Stimulated activated CD8-positive, alpha-beta memory T cell treated with anti-CD3 and anti-CD28 coated beads, Interleukin-15, amount 100 ng/mL, for 24 hours (primary cell): ENCODE results near the gene LITAF.

Experiments used
- DNase-seq: peaks from one replicate; pipeline ENCODE4 v3.0.0-alpha.2; 2020; ENCODE audit warnings: low read depth

LITAF gene

DNA sequence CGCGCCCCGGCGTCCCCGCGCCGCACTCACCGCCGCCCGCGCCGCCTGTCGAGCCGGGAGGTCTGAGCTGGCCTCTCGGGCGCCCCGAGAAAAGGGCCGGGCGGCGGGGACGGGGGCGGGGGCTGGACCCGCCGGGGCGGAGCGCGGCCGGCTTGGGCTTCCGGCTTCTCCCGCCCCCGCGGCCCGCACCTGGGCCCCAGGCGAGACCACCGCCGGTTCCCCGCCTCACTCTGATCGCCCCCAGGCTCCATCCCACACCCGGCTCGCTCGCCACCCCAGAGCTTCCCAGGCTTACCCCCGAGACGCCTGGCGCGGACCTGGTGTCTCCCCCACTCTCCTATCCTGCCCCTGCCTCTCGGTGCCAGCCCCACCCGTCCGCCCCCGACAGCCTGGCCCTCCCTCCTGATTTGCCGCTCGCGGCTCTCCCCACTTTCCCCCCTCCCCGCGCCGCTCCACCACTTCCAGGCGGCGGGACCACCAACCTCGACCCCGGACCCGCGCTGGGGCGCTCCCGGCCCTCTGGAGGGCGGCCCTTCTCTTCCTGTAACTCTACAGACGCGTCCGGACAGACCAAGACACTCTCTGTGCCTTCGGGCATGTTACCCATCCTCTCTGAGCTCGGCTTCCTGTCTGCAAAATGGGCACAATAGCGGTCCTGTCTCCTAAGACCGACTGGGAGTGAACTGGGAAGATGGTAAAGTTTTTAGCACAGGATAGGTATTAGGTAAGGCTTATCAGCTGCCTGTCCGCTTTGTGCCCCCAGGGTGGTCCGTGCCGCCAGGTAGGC lies at the start of gene LITAF:
Gene LITAF (minus strand): TSS at position 64 of the 787 bp plus-strand sequence. CDS start 30,189 bp downstream, outside the sequence.
- no peak for DNase-seq

GRCh38 chr16:11636172-11636721 lies 49.5 kb upstream of the LITAF start:
- DNase-seq = no peak

DNA sequence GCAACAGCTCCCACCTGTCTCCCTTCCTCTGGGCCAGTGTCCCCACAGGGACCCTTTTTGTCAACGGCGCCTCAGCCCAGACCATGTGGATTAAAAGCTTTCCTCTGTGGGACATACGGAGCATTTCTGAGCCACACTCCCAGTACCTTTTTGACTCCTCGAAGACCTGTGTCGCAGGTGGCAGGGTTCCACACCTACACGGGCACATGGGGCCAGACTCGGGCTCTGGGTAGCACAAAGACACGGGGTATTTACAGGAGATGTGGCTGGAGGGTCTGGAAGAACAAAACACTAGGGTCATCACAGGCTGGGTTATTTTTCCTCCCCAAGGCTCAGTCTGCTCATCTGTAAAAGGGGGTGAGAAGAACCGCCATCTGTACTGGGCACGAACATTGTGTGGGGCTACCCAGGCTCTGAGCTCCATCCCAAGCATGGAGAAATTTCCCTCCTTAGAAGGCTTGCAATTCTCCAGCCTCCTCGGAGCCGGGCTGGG lies 49.0 kb upstream of the LITAF start:
- no peak for DNase-seq

DNA sequence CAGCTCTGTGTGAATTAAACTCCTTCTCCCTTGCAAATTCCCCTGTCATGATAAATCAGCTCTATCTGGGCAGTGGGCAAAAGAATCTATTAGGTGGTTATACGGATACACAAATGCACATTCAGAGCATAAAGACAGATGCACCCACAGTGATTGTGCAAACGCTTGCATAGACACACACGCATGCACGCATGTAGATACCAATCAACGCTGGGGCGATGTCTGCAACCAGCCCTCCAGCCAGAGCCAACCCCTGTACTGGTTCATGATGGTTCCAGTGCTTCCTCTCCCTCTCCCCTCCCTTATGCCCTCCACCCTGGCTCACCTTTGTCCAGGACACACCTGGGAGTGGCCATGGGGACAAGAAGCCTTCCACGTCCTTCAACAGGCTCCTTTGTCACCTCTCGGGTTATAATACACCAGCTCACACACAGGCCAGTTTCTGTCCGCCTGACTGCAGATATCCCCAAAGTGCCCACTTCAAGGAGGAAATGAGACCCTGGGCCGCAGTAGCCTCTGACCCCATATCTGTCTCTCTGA lies 48.5 kb upstream of the LITAF start:
- no peak for DNase-seq

DNA sequence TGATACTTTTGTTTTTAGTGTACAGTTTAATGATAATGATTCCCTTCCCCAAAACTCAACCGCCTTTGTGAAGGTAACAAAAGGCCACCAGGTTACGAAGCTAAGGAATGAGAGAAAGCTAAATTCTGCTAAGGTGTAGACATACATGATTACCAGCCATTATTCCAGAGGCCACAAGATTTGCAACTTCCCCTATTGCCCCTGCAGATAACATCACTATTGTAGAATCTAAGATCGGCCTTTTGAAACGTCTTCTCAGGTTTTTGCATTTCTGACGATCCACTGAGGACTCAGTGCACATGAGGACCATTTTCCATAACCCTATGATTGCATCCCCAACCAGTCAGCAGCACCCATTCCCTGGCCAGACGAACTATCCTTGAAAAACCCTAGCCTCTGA lies 47.6 kb upstream of the LITAF start:
- no peak for DNase-seq

DNA sequence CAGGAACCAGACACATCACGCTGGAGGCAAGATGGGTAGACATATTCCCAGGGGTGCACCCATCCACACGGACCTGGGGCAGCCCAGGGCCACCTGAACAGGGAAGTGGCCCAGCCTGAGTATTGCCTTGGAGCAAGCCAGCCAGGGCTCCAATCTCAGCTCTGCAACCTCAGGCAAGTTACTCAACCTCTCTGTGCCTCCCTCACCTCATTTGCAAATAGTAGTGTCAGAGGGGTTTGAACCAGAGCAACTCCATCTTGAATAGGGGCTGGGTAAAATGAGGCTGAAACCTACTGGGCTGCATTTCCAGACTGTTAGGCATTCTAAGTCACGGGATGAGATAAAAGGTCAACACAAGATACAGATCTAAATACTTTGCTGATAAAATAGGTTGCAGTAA lies 46.4 kb upstream of the LITAF start:
- DNase-seq = no peak

GRCh38 chr16:11632455-11632939 lies 45.8 kb upstream of the LITAF start:
- no peak for DNase-seq

- no peak for DNase-seq
These were observed 44.5 kb upstream of the LITAF start for GRCh38 chr16:11631214-11631613.

DNA sequence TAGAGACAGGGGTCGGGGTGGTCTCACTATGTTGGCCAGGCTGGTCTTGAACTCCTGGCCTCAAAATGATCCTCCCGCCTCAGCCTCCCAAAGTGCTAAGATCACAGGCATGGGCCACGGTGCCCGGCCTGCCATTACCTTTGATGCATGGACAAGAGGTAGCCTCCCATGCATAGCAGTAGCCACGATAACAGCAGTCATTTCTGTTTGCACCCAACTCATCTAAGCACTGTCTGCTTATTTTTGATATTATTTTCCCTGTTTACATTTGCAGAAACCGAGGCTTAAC lies 44.0 kb upstream of the LITAF start:
- DNase-seq = no peak

- no peak for DNase-seq
These were observed 43.5 kb upstream of the LITAF start for GRCh38 chr16:11630046-11630767.

DNA sequence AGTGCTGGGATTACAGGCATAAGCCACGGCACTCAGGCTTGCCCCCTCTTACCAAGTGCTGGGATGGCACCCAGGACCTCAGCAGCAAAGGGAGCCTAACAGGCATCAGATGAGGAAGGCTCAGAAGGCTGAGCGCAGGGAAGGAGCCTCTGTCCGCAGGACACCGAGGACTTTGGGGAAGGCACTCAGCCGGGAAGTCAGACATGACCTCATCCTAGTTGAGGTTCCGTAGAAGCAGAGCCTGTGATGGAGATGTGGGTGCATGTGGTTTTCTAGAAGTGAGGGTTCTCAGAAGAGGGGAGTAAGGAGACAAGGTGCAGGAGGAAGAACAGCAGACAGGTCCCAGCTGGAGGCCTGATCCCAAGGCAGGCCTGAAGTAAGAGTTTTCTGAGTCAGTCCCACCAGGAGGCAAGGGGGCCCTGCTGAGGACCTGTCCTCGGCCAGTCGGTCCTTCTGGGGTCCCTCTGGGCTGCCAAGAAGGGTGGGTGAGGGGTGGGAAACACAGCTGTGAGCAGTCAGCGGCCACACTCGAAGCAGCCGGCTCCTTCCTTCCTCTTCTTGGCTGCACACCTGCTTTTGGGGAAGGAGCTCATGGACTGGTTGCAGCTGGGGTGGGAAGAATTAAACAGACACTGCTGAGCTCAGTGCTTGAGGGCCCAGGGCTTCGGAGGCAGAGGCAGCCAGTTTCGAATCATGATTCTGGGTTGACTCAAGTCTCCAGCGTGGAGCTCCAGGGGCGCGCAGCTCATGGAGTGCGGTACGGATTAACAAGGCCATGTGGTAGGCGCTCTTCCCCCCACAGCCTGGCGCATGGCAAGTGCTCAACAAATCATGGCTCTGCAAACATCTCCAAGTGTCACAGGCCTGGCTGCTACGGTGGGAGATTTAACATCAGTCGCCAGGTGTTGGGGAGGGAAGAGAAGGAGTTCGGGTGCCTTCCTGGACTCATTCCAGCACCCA lies 42.6 kb upstream of the LITAF start:
- no peak for DNase-seq

DNA sequence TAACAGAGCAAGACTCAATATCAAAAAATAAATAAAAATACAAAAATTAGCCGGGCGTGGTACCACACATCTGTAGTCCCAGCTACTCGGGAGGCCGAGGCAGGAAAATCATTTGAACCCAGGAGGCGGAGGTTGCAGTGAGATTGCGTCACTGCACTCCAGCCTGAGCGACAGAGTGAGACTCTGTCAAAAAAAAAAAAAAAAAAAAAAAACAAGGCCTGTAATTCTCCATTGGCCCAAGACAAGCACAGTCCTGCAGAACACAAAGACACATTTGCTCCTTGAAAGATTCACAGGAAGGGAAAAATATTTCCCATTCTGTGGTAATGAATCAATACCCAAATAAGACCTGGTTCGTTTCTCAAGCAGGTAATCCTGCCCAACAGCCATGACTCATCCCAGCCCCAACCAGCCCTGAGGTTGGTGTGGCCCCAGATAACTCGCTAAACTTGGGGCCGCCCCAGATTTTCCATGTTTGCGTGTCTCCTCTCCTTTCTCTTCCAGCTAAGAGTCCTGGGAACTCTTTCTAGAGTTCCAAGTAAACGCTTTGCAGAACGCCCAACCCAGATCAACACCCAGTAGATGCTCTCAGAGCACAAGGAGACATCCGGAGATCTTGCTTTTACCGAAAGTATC lies 41.2 kb upstream of the LITAF start:
- no peak for DNase-seq

- DNase-seq = no peak
These were observed 40.6 kb upstream of the LITAF start for GRCh38 chr16:11627292-11627663.

GRCh38 chr16:11626657-11627291 lies 40.1 kb upstream of the LITAF start:
- DNase-seq = no peak

GRCh38 chr16:11625769-11626168 lies 39.0 kb upstream of the LITAF start:
- no peak for DNase-seq

DNA sequence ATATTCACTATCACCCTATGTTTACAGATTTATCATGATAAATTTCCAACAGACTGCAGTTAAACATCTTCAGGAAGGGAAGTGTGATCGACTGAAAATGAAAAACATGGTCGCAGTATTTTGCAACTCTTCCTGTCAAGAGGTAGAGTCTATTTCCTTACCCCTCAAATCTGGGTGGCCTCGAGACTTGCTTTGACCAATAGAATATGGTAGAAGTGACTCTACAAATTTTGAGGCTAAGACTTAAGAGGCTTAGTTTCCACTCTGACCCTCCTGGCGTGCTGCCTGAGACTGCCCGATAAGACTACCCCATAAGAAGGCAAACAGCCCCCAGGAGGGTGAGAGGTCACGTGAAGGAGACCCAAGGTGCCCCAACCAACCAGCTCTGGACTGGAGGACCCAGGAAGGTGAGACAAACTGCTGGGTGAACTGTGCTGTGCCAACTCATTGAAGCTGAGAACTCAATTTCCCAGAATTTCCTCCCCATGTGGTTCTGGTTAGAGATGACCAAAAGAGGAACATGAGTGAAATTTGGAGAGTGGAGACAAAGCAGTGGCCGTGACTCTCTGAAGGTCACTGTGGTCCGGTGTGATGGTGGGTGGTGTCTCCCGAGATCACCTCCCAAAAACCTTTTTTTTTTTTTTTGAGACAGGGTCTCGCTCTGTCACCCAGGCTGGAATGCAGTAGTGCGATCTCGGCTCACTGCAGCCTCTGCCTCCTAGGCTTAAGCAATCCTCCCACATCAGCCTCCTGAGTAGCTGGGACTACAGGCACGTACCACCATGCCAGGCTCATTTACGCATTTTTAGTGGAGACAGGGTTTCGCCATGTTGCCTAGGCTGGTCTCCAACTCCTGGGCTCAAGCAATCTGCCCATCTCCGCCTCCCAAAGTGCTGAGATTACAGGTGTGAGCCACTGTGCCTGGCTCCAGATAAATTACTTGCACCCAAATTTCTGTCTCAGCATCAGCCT lies 38.2 kb upstream of the LITAF start:
- no peak for DNase-seq

DNA sequence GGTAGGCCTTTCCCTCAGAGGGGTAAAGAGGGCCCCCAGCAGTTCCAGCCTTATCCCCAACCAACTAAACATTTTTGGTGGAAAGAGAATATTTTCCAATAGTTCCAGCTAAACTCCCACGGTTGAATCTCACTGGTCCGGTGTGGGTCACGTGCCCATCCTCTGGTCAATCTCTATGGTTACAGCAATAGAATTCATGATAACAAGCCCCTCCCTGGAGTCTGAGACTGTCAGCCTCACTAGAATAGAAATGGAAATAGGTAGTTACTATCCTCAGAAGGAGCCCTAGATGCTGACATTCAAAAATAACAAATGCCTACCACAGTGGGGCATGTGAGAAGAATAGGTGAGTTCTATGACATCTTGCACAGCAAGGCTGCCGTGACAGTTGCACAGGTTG lies 37.5 kb upstream of the LITAF start:
- no peak for DNase-seq

DNA sequence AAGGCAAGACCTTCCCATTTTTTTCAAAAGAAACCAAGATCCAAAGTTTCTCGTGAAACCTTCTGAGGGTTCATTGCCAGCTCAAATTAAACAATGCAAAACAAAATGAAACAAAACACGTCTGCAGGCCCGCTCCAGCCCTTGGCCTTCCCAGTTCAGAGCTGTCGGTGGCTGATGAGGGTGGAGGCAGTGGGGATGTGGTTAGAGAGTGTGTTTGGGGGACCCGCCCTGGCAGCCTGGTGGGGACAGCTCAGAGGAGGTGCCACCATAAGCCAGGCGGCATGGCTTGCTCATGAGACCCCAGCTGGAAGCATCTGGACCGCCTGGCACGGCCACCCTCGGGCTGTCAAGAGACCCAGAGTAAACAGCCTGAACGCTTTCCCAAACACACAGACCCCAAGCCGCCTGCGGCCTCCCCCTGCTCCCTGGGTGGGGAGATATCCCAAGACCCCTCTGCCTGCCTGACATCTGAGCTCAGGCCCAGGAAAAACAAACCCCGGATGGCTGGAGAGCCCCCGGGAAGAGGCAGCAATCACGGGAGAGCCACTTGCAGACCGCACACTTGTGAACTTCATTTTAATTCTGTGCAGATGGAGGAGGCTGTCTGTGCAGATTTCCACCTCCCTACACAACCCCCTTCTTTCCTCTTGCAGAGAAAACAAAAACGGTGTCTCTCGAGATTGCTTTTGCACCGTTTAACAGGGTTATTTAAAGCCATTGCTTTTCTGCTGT lies 35.4 kb upstream of the LITAF start:
- DNase-seq = peak; percentile 17

DNA sequence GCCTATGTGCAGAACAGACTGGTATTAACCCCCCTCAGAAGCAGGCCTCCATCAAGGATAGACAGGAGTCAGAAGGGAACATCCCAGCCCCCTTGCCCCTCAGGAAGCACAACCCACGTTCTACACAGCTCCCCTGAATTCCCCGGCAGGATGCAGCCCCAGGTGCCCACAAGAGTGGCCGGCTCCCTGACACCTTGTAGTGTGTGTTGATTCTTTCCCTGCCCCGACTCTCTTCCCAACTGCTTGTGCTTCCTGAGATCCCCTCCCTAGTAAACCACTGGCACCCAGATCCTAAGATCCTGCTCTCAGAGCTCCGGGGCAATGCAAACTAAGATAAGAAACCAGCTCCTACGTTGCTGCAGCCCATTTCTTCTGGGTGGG lies 34.8 kb upstream of the LITAF start:
- DNase-seq = no peak
